Measurements from ENCODE around the gene DLGAP3.

DLGAP3 gene

DNA sequence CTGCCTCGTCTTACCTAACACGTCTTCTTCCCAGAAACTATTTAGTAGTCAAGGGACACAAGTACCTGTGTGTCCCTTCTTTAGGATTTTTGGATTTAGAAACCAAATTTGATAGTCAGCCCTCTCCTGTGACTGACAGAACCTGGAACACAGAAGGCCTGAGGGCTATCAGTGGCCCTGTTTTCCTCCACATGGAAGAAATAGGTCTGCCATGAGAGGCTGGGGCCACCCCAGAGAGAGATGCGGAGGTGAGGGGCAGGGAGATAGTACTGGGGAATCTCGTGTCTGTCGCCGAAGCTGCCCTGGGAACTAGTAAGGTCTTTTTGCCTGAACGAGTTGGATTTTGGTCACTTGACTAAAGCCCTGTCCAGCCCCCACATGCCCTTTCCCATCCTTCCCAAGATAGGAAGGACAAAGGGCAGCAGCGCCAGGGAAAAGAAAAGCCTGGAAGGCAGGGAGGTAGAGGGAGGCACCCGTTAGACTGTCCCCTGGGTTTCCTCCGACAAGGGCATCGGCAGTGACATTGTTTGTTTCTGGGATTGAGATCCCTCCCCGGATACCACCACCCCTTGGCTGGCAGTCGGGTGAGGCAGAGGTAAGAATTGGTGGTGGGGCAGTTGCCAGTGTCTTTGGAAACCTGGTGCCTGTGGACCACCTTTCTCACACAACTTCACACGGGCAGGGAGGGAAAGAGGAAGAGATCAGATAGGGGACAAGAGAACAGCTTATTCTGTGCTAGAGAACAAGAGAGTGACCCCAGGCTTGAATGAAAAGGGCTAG is 89.7 kb downstream of the DLGAP3 start:
- in situ Hi-C loops (cut with MboI; ENCODE audit: low sequenced_read_pairs, unreplicated experiment): no loop called here
- TF ChIP-seq, protein P1, sequence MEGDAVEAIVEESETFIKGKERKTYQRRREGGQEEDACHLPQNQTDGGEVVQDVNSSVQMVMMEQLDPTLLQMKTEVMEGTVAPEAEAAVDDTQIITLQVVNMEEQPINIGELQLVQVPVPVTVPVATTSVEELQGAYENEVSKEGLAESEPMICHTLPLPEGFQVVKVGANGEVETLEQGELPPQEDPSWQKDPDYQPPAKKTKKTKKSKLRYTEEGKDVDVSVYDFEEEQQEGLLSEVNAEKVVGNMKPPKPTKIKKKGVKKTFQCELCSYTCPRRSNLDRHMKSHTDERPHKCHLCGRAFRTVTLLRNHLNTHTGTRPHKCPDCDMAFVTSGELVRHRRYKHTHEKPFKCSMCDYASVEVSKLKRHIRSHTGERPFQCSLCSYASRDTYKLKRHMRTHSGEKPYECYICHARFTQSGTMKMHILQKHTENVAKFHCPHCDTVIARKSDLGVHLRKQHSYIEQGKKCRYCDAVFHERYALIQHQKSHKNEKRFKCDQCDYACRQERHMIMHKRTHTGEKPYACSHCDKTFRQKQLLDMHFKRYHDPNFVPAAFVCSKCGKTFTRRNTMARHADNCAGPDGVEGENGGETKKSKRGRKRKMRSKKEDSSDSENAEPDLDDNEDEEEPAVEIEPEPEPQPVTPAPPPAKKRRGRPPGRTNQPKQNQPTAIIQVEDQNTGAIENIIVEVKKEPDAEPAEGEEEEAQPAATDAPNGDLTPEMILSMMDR (IDR thresholded peaks at IDR 0.05; ENCODE audit: borderline replicate concordance, control extremely low read depth, extremely low read depth, insufficient read depth, missing control alignments): no peak
- DNase-seq (ENCODE audit: low spot score): no peak

DNA sequence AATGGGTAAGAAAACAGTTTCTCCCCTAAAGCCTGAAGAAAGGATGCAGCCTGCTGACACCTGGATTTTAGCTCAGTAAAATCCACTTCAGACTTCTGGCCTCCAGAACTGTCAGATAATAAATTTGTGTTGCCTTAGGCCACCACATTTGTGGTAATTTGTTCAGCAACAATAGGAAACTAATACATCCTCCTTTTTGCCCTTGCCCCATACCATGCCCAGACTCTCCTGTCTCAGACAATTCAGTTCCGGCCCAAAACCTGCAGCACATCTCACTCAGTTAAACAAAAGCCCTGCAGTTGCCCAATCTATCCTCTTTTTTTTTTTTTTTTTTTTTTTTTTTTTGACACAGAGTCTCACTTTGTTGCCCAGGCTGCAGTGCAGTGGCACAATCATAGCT is 95.7 kb downstream of the DLGAP3 start:
- in situ Hi-C loops (cut with MboI; ENCODE audit: low sequenced_read_pairs, unreplicated experiment): no loop called here
- DNase-seq (ENCODE audit: low spot score): no peak
- TF ChIP-seq, protein P1 (IDR thresholded peaks at IDR 0.05; ENCODE audit: borderline replicate concordance, control extremely low read depth, extremely low read depth, insufficient read depth, missing control alignments): no peak

DNA sequence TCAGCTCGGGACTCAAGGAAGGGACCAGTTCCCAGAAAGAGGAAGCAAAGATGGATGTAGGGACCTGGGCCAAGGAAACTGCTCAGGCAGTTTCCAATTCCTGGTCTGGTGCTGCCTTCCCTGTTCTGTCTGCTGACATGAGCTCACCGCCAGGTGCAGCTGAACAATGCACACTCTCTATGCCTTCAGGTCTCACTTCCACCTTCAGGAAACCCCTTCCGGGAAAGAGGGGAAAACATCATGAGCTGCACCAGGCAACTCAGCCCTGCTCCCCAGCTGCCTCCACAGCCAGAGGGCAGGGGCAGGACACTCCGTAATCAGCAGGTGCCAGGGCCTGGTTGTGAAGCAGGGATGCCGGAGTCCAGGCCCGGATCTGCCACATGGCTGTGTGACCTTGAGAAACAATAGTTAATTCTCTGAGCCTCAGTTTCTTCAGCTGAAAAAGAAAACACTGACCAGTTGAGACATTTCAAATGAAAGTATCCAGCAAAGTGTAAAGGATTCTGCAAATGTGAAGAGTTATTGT is 97.7 kb downstream of the DLGAP3 start:
- no peak for DNase-seq (ENCODE audit: low spot score)
- TF ChIP-seq, protein P1 (IDR thresholded peaks at IDR 0.05; ENCODE audit: borderline replicate concordance, control extremely low read depth, extremely low read depth, insufficient read depth, missing control alignments): no peak
- in situ Hi-C loops (cut with MboI; ENCODE audit: low sequenced_read_pairs, unreplicated experiment): no loop called here

DNA sequence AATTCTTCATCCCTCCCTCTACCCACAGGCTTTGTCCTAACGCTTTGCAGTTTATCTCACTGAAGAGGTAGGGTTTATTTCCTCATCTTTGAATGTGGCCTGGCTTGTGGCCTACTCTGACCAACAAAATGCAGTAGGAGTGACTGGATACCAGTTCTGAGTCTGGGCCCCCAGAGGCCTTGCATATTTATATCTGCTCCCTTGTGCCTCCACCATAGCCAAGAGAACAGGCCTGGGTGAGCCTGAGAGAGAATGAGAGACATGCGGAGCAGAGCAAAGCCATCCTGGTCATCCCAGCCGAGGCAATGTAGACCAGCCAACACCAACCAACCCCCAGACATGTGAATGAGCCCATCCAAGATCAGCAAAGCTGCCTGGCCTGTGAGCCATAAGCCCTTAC is 100.2 kb downstream of the DLGAP3 start:
- TF ChIP-seq, protein P1 (IDR thresholded peaks at IDR 0.05; ENCODE audit: borderline replicate concordance, control extremely low read depth, extremely low read depth, insufficient read depth, missing control alignments): no peak
- in situ Hi-C loops (cut with MboI; ENCODE audit: low sequenced_read_pairs, unreplicated experiment): no loop called here
- no peak for DNase-seq (ENCODE audit: low spot score)

DNA sequence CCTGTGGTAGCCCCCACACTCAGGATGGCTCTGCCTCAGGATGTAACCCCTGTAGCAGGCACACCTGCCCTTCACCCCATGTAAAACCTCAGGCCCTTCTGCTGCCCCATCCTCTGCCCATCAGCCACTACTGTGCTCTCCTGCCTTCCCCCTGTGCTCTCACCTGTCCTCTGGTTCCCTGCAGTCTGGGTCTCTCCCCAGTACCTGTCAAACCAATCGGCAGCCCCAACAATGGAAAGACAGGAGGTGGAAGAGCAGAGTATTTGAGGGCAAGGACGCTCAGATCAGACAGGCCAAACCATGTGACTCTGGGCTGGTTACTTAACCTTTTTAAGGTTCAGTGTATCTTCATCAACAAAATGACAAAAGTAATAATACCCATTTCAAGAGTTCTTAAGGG is 100.8 kb downstream of the DLGAP3 start:
- DNase-seq (ENCODE audit: low spot score): no peak
- TF ChIP-seq, protein P1 (IDR thresholded peaks at IDR 0.05; ENCODE audit: borderline replicate concordance, control extremely low read depth, extremely low read depth, insufficient read depth, missing control alignments): no peak
- in situ Hi-C loops (cut with MboI; ENCODE audit: low sequenced_read_pairs, unreplicated experiment): no loop called here

DNA sequence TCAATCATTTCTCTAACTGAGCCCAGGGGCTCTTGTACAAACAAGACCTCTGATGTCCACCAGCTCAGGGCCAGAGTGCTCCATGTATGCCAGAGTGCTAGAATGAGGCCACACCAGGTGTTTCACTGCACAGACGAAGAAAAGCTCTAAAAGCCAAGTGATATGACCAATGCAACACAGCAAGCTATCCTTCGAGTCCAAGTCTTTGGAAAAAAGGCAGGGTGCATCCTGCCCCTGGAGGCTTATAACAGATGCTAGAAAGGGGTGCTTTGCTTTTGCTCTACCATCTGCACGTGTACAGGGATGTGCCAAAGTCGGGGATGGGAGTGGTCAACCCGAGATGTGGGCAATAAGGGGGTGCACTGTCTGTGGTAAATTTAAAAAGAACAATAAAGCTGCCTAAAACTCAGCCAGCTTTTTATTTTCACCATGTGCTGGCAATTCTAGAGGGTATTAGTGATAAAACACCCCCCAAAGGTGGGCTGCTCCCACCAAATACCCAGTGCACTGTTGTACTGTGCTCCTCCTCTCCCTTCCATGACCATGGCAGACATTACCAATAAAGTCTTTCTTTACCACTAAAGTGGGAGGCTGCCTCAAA is 102.0 kb downstream of the DLGAP3 start:
- TF ChIP-seq, protein P1 (IDR thresholded peaks at IDR 0.05; ENCODE audit: borderline replicate concordance, control extremely low read depth, extremely low read depth, insufficient read depth, missing control alignments): no peak
- in situ Hi-C loops (cut with MboI; ENCODE audit: low sequenced_read_pairs, unreplicated experiment): no loop called here
- no peak for DNase-seq (ENCODE audit: low spot score)
